ENCODE results near the gene AANAT. TPM values are rescaled to one million over a fixed set of nuclear protein-coding genes. Genes with fewer than 3 reads are reported as not detected.

AANAT gene
- total RNA-seq, 3 donors from 2014 or later (not counting 1 experiment from before 2014, with no cell fraction given), result 0.28 to 0.50 TPM; not detected in 1

DNA sequence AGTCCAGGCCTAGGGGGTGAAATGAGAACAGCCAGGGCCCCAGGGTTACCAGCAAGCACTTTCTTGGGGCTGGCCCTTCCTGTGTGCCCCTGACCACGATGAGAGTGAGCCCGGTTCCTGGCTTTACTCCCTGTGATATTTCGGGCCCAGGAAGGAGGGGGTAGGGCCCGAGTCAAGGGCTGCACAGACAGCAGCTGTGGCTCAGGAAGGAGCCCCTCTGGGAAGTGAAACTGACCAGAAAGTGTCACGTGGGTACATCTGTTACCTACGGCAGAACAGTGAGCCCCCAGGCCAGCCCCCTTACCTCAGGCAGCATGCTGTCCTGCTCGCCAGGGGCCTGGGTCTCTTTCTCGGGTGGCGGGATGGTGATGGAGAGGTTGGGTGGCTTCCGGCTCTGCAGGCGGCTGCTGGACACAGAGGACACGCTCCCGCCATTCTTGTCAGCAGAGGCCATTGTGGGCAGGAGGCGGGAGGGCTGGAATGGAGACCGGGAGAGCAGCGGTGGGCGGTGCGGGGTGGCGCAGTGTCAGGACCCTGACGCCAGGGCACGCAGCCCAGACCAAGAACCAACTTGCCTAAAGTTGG, 13.8 kb downstream of the AANAT start:
- intact Hi-C loops (cut with micrococcal nuclease), result no loop called here
- ATAC-seq, result peak; percentile 28 to 38 (median 28)
- no peaks in the 10 kb centered on the region for H3K9me3 ChIP-seq (ENCODE audit: control insufficient read depth, insufficient read depth, low read length)
- Mint-ChIP-seq H3K27ac (peak overlapping the region; percentile 41 to 75), H3K36me3 (no peaks in the 10 kb centered on the region), H3K9me3 (no peaks in the 10 kb centered on the region), H3K4me3 (no peak overlapping the region), H3K4me1 (peaks cover 16 to 35% of the 10 kb centered on the region in 2 donors), H3K27me3 (ENCODE audit: low read depth in 2 of 2) (no peaks in the 10 kb centered on the region)
- WGBS (ENCODE audit: insufficient coverage), result 55% methylated on average over 21 of the region's 21 CpGs
- H3K4me3 ChIP-seq (ENCODE audit: low read length), result peak overlapping the region; percentile 4
- TF ChIP-seq, protein P1, sequence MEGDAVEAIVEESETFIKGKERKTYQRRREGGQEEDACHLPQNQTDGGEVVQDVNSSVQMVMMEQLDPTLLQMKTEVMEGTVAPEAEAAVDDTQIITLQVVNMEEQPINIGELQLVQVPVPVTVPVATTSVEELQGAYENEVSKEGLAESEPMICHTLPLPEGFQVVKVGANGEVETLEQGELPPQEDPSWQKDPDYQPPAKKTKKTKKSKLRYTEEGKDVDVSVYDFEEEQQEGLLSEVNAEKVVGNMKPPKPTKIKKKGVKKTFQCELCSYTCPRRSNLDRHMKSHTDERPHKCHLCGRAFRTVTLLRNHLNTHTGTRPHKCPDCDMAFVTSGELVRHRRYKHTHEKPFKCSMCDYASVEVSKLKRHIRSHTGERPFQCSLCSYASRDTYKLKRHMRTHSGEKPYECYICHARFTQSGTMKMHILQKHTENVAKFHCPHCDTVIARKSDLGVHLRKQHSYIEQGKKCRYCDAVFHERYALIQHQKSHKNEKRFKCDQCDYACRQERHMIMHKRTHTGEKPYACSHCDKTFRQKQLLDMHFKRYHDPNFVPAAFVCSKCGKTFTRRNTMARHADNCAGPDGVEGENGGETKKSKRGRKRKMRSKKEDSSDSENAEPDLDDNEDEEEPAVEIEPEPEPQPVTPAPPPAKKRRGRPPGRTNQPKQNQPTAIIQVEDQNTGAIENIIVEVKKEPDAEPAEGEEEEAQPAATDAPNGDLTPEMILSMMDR (IDR thresholded peaks at IDR 0.05), result no peak
- H3K27ac ChIP-seq (ENCODE audit: low read length), result peak overlapping the region; percentile 69
- peaks cover 58% of the 10 kb centered on the region for H3K4me1 ChIP-seq (ENCODE audit: control insufficient read depth, insufficient read depth, low read length)
- DNase-seq, result no peak
- peaks cover 41% of the 10 kb centered on the region for H3K36me3 ChIP-seq (ENCODE audit: control insufficient read depth, insufficient read depth, low read length)
- no peaks in the 10 kb centered on the region for H3K27me3 ChIP-seq (ENCODE audit: control insufficient read depth, insufficient read depth, low read length)

DNA sequence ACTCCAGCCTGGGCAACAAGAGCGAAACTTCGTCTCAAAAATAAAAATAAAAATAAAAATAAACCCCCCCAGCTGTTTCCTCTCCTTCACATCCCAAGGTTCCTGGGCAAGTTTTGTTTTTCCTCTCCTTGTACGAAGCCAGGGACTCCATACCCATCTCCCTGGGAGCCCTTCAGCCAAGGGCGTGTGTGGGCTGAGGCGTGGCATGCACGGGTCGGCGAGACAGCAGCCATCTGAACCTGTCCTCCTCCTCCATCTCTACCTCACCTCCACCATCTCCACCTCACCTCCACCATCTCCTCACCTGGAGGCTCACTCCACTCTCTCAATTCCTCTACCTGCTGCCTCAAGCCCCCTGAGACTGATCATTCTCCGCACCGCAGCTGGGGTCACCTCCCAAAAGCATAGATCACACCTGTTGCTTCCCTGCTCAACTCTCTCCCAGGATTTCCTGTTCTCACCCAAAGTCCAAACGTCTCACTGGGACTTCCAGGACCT, 16.9 kb downstream of the AANAT start:
- TF ChIP-seq, protein P1 (IDR thresholded peaks at IDR 0.05), result no peak
- no peaks in the 10 kb centered on the region for H3K27me3 ChIP-seq (ENCODE audit: control insufficient read depth, insufficient read depth, low read length)
- WGBS (ENCODE audit: insufficient coverage), result 89% methylated on average over 11 of the region's 11 CpGs
- H3K4me1 ChIP-seq (ENCODE audit: control insufficient read depth, insufficient read depth, low read length), result peaks cover 63% of the 10 kb centered on the region
- H3K27ac ChIP-seq (ENCODE audit: low read length), result peak overlapping the region; percentile 21
- no peak for DNase-seq
- H3K4me3 ChIP-seq (ENCODE audit: low read length), result no peak overlapping the region
- no peaks in the 10 kb centered on the region for H3K36me3 Mint-ChIP-seq
- H3K27me3 Mint-ChIP-seq (ENCODE audit: low read depth in 2 of 2), result no peaks in the 10 kb centered on the region
- no peaks in the 10 kb centered on the region for H3K9me3 ChIP-seq (ENCODE audit: control insufficient read depth, insufficient read depth, low read length)
- peaks cover 21 to 27% of the 10 kb centered on the region in 2 donors for H3K4me1 Mint-ChIP-seq
- H3K4me3 Mint-ChIP-seq, result no peak overlapping the region
- peaks cover 17% of the 10 kb centered on the region for H3K36me3 ChIP-seq (ENCODE audit: control insufficient read depth, insufficient read depth, low read length)
- no peaks in the 10 kb centered on the region for H3K9me3 Mint-ChIP-seq
- peak overlapping the region; percentile 26 to 57 for H3K27ac Mint-ChIP-seq
- intact Hi-C loops (cut with micrococcal nuclease), result no loop called here
- no peak for ATAC-seq

DNA sequence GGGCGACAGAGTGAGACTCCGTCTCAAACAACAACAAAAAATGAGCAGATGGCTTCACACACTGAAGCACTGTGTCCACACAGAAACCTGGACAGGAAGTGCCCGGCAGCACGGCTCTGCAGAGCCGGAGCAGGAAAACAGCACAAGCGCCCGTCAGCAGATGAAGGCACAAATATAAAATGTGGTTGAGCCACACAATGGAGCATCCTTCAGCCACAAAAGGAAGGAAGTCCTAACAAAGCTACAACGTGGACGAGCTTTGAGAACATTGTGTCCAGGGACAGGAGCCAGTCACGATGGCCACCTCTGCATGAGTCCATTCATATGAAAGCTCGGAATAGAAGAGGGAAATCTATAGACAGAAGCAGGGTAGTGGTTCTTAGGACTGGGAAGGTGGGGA, 18.2 kb downstream of the AANAT start:
- Mint-ChIP-seq H3K9me3 (no peaks in the 10 kb centered on the region), H3K4me1 (peaks cover 20 to 36% of the 10 kb centered on the region in 2 donors), H3K27me3 (ENCODE audit: low read depth in 2 of 2) (no peaks in the 10 kb centered on the region), H3K27ac (peak overlapping the region; percentile 57 to 83), H3K4me3 (no peak overlapping the region), H3K36me3 (no peaks in the 10 kb centered on the region)
- 31% methylated on average over 11 of the region's 11 CpGs for WGBS (ENCODE audit: insufficient coverage)
- ATAC-seq, result no peak
- H3K9me3 ChIP-seq (ENCODE audit: control insufficient read depth, insufficient read depth, low read length), result no peaks in the 10 kb centered on the region
- H3K27ac ChIP-seq (ENCODE audit: low read length), result no peak overlapping the region
- H3K27me3 ChIP-seq (ENCODE audit: control insufficient read depth, insufficient read depth, low read length), result no peaks in the 10 kb centered on the region
- H3K4me3 ChIP-seq (ENCODE audit: low read length), result no peak overlapping the region
- peaks cover 66% of the 10 kb centered on the region for H3K4me1 ChIP-seq (ENCODE audit: control insufficient read depth, insufficient read depth, low read length)
- peaks cover 13% of the 10 kb centered on the region for H3K36me3 ChIP-seq (ENCODE audit: control insufficient read depth, insufficient read depth, low read length)
- DNase-seq, result no peak
- intact Hi-C loops (cut with micrococcal nuclease), result no loop called here
- TF ChIP-seq, protein P1 (IDR thresholded peaks at IDR 0.05), result no peak
